ENCODE measurements around the gene CCT4.
"Not testable (repeated sequence)": the region's sequence is repeated elsewhere in the genome, so short reads cannot be mapped to it uniquely, and the experiment has no call there.

Gene CCT4

DNA sequence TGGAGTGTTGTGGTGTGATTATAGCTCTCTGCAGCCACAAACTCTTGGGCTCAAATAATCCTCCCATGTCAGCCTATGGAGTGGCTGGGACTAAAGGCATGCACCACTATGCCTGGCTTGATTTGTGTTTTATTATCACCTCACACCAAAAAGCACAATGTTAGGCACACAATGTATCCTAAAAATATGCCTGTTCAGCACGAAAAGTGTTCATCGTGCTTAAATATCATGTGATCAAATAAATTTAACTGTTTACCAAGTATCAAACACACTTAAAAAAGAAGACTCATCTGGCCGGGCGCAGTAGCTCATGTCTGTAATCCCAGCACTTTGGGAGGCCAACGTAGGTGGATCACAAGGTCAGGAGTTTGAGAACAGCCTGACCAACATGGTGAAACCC, 5.6 kb downstream of the CCT4 start:
- TF ChIP-seq, protein P1, sequence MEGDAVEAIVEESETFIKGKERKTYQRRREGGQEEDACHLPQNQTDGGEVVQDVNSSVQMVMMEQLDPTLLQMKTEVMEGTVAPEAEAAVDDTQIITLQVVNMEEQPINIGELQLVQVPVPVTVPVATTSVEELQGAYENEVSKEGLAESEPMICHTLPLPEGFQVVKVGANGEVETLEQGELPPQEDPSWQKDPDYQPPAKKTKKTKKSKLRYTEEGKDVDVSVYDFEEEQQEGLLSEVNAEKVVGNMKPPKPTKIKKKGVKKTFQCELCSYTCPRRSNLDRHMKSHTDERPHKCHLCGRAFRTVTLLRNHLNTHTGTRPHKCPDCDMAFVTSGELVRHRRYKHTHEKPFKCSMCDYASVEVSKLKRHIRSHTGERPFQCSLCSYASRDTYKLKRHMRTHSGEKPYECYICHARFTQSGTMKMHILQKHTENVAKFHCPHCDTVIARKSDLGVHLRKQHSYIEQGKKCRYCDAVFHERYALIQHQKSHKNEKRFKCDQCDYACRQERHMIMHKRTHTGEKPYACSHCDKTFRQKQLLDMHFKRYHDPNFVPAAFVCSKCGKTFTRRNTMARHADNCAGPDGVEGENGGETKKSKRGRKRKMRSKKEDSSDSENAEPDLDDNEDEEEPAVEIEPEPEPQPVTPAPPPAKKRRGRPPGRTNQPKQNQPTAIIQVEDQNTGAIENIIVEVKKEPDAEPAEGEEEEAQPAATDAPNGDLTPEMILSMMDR (IDR thresholded peaks at IDR 0.05; ENCODE audit: borderline replicate concordance, control extremely low read depth, extremely low read depth, insufficient read depth, missing control alignments) = no peak
- DNase-seq (ENCODE audit: low spot score) = no peak
- in situ Hi-C loops (cut with MboI; ENCODE audit: low sequenced_read_pairs, unreplicated experiment) = no loop called here

DNA sequence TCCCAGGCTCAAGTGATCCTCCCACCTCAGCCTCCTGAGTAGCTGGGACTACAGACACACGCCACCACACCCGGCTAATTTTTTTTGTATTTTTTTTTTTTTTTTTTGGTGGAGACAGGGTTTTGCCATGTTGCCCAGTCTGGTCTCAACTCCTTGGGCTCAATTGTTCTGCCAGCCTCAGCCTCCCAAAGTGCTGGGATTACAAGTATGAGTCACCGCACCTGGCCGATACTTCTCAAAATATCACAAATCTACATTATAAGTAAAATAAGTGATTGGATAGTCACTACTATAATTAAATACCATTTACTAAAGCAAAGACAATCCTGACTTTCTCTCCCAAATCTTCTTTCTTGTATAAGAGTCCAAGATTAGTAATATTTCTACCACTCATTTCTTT, 9.1 kb downstream of the CCT4 start:
- DNase-seq (ENCODE audit: low spot score); in situ Hi-C loops (cut with MboI; ENCODE audit: low sequenced_read_pairs, unreplicated experiment): not testable (repeated sequence)

DNA sequence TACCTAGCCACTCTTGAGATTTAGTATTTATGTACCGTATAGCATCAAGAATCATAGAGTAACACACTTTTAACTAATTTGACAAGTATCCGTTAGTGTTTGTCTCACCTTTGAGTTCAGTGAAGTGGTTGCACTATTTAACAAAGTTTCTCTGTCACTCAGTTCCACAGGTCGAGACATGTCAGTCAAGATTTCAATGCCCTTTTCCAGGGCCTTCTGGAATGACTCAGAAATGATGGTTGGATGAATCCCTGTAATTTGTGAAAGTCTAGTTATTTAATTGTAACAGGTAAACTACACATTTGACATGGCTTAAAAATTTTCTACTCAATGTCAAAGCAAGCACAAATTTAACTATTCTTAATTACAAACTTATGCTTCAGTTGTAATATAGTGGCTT, 9.7 kb downstream of the CCT4 start:
- in situ Hi-C loops (cut with MboI; ENCODE audit: low sequenced_read_pairs, unreplicated experiment) = no loop called here
- no peak for DNase-seq (ENCODE audit: low spot score)
- TF ChIP-seq, protein P1 (IDR thresholded peaks at IDR 0.05; ENCODE audit: borderline replicate concordance, control extremely low read depth, extremely low read depth, insufficient read depth, missing control alignments) = no peak

DNA sequence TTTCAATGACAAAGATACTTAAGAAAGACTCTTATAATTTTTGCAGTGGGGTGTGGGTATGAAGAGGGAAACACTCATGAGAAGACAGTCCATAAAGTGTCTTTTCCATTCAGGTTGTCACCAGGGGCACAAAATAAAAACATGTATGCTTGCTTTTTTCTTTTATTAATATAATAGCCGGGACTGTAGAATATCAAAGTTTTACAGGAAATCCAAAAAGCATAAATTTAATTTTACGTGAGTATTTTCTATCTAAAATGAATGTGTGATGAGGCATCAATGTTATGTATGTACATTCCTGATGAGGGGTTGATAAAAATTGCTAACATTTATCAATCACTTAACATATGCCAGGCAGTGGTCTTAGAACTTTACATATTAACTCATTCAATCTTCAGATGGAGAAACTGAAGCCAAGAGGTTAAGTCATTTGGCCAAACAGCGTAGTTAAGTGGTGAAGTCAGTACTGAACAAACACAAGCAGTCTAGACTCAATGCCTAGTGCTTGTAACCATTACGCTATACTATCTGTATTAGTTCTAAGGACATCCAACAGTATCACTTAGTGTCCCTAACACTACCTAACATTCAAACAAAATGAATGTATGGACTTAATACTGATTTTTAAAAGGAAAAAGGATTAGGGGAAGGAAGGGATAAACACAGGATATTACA, 10.7 kb downstream of the CCT4 start:
- no peak for DNase-seq (ENCODE audit: low spot score)
- in situ Hi-C loops (cut with MboI; ENCODE audit: low sequenced_read_pairs, unreplicated experiment) = no loop called here
- TF ChIP-seq, protein P1 (IDR thresholded peaks at IDR 0.05; ENCODE audit: borderline replicate concordance, control extremely low read depth, extremely low read depth, insufficient read depth, missing control alignments) = no peak

DNA sequence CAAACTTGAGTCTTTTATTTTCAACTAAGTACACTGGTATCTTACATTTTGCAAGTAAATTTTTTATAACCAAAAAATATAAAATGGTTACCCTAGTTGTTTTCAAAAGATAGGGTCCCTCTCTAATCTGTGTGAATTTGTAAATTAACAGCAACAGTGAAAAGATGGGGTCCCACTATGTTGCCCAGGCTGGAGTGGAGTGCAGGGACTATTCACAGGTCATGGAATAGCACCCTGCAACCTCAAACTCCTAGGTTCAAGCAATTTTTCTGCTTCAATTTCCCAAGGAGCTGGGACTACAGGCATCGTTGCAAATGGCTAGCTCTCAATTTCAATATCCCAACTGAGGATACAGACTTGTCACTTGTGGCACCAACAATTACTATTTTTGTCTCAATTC, 12.1 kb downstream of the CCT4 start:
- TF ChIP-seq, protein P1 (IDR thresholded peaks at IDR 0.05; ENCODE audit: borderline replicate concordance, control extremely low read depth, extremely low read depth, insufficient read depth, missing control alignments) = no peak
- DNase-seq (ENCODE audit: low spot score) = no peak
- in situ Hi-C loops (cut with MboI; ENCODE audit: low sequenced_read_pairs, unreplicated experiment) = no loop called here

DNA sequence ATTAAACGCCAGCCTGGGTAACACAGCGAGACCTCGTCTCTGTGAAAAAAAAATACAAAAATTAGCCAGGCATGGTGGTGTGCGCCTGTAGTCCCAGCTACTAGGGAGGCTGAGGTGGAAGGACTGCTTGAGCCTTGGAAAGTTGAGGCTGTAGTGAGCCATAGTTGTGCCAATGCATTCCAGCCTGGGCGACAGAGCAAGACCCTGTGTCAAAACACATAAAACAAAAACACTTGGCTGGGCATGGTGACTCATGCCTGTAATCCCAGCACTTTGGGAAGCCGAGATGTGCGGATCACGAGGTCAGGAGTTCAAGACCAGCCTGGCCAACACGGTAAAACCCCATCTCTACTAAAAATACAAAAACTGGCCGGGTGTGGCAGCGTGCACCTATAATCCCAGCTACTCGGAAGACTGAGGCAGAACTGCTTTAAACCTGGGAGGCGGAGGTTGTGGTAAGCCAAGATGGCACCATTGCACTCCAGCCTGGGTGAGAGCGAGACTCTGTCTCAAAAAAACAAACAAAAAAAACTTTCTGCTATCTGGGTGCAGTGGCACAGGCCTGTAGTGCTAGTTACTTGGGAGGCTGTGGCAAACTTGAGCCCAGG, 21.9 kb downstream of the CCT4 start:
- DNase-seq (ENCODE audit: low spot score); in situ Hi-C loops (cut with MboI; ENCODE audit: low sequenced_read_pairs, unreplicated experiment): not testable (repeated sequence)

DNA sequence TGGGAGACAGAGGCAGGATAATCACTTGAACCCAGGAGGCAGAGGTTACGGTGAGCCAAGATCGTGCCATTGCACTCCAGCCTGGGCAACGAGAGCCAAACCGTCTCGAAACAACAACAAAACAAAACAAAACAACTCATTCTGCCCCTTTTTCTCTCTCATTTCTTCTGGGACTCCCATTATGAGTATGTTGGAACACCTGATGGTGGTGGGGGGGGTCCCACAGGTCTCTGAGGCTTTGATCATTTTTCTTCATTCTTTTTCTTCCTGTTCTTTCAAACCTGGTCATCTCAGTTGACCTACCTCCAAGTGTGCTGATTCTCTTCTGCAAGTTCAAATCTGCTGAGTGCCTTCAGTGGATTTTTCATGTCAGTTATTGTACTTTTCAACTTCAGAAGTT, 26.4 kb downstream of the CCT4 start:
- DNase-seq (ENCODE audit: low spot score) = no peak
- TF ChIP-seq, protein P1 (IDR thresholded peaks at IDR 0.05; ENCODE audit: borderline replicate concordance, control extremely low read depth, extremely low read depth, insufficient read depth, missing control alignments) = no peak
- in situ Hi-C loops (cut with MboI; ENCODE audit: low sequenced_read_pairs, unreplicated experiment) = no loop called here

All from GM13976 (cell line).